Panc1 (cell line): ENCODE measurements around the gene EYA3.

Experiments used
- CTCF ChIP-seq: fragments of 450-650 bp; IDR thresholded peaks from 2 replicates; pipeline ENCODE4 v1.5.1; 2017; ENCODE audit warnings: mild to moderate bottlenecking
- POLR2AphosphoS5 ChIP-seq: IDR thresholded peaks from 2 replicates; pipeline ENCODE4 v1.6.1; 2012; ENCODE audit warnings: mild to moderate bottlenecking, low read depth, low read length, moderate library complexity
- REST ChIP-seq, 2 experiments: IDR thresholded peaks; 2 replicates each; pipeline ENCODE4 v1.6.1; 2011 to 2012; ENCODE audit warnings: low read depth in 2 of 2, control low read depth in 1 of 2, low read length in 1 of 2, mild to moderate bottlenecking in 1 of 2, moderate library complexity in 1 of 2; ENCODE audit not compliant: insufficient read depth in 1 of 2
- SIN3A ChIP-seq: IDR thresholded peaks from 2 replicates; pipeline ENCODE4 v1.6.1; 2012; ENCODE audit warnings: low read depth, mild to moderate bottlenecking, low read length, moderate library complexity, borderline replicate concordance; ENCODE audit not compliant: insufficient read depth

- no peak for TF ChIP-seq CTCF
- no peak for TF ChIP-seq SIN3A
- no peak for TF ChIP-seq POLR2AphosphoS5
- no peak for TF ChIP-seq REST (IDR thresholded peaks at IDR 0.05; ENCODE audit: insufficient read depth in 1 of 2, low read depth in 2 of 2, low read length in 1 of 2)
These were observed 38.5 kb upstream of the EYA3 start for GRCh38 chr1:28126783-28127490.
